ENCODE results near the gene SERTM2. TPM values are rescaled to one million over a fixed set of nuclear protein-coding genes. Genes with fewer than 3 reads are reported as not detected.

SERTM2 gene
- total RNA-seq, 1 donor from 2014 or later, result not detected

DNA sequence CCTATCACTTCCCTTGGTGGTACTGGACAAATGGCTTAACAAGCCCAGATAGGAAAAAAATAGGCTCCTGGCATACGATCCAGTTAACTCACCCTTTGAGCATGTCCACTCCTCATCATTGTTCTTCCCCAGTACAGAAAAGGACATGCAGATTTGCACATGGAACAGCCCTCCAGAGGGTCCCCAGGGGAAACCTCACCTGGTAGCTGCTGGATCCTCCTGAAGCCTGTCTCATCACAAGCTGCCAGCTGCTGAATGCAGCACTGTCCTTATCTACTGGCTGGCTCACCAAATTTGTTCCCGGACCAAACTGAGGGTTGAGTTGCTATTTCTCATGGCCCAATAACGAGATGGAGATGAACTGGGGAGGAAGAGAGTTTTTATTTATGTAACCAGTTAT, 49.4 kb downstream of the SERTM2 start:
- no peak for DNase-seq (ENCODE audit: low read depth, low spot score)

DNA sequence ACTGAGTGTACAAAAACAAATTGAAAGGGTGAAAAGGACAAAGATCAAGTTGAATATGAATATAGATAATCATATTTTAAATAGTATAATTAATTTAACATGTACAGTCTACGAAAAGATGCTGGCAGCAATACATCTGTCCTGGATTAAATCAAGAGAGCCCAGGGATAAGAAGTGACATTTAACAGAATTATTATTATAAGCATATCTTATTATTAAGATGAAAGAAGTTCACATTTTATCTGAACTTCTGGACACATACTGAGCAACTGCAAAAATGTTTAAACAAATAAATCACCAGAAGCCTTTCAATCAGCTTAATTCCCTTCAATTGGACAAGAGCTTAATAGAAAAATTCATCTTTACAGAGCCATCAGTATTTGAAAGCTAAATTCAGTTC, 50.4 kb downstream of the SERTM2 start:
- no peak for DNase-seq (ENCODE audit: low read depth, low spot score)

GRCh38 chrX:111567542-111568255, 56.3 kb downstream of the SERTM2 start:
- DNase-seq (ENCODE audit: low read depth, low spot score), result no peak

DNA sequence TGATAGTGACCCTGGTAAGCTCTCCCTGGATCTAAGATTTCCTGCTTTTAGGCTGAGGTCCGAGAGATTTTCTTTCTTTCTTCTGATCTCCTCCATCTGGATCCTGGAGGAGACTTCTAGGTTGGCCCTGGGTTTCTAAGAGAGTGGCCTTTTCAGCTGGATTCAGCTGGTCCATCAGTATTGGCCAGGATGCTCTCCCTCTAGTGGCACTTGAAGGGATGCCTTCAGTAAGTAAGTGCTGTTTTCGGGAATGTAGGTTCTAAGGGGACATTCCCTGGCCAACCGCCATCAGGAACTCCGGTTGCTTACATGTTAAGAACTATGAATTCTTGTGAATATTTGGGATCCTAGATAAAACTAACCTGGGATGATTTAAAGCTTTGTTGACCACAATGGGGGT, 56.9 kb downstream of the SERTM2 start:
- DNase-seq (ENCODE audit: low read depth, low spot score), result no peak

DNA sequence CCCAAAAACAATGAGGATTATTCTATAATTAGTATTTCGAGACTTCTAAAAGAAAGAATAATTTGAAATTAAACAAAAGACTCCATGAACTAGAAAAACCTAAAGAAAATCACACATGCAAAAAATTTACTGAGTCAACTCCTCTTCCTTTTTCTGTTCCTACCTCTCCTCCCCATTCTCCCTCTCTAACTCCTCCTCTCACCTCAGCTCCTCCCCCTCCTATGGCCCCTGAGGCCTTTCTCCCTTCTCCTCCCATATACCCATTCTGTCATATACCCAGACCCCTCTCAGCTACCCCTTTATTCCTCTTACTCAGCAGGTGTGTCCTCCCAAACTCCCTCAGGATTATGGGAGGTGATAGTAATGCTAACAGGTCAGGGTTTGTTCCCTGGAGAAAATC, 57.4 kb downstream of the SERTM2 start:
- no peak for DNase-seq (ENCODE audit: low read depth, low spot score)

Other genes starting within 250 kb of the SERTM2 start
- not detected in 2 replicates for gene CAPN6, start 241.2 kb upstream of the SERTM2 start, total RNA-seq
- not detected in 2 replicates for gene DCX, start 99.5 kb upstream of the SERTM2 start, total RNA-seq
- 40.6 and 43.0 TPM in 2 replicates for gene ALG13, start 169.5 kb downstream of the SERTM2 start, total RNA-seq

Data from pulmonary artery endothelial cell (primary cell).